ENCODE data around the gene C17orf107. TPM values are rescaled to one million over a fixed set of nuclear protein-coding genes. Genes with fewer than 3 reads are reported as not detected.

Gene C17orf107
- total RNA-seq, 2 experiments from 2014 or later: 0.76 to 0.79 TPM

DNA sequence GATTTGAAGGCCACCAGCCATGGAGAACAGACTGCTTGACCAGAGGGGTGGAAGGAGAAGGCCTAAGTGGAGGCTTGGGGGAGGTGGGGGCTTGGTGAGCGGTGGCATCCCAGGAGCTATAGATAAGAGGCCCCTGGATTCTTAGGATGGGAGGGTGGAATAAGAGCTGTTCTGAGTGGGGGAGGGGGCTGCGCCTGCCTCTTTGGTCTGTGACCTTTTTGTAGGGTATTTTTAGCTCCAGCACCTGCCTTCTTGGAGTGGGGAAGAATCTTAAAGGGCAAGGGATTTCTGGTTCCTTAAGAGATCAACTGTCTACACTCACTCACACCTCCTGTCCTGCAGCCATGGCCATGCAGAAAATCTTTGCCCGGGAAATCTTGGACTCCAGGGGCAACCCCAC lies 52.1 kb downstream of the C17orf107 start:
- H3K9me2 ChIP-seq (ENCODE audit: insufficient read depth, low read length): no peaks in the 10 kb centered on the region
- DNase-seq (ENCODE audit: low spot score): no peak
- ChIA-PET POLR2A (interaction anchor here (0.7 to 5.9 kb wide), 4 partner anchors 10 to 40 kb away, joined by 3 to 51 read pairs (median 12); partner anchors contain the start of genes RNF167, SLC25A11 and SPAG7), CTCF (ENCODE audit: unreplicated experiment) (interaction anchor here (1.2 kb wide), 1 partner anchor 16 kb away, joined by 3 read pairs; the partner anchor contains the start of gene SPAG7)
- no peak overlapping the region for H2AFZ ChIP-seq (ENCODE audit: low read length)
- peak overlapping the region; percentile 99 for H3K27ac ChIP-seq (ENCODE audit: low read depth, low read length, poor library complexity, severe bottlenecking)
- intact Hi-C loops (cut with micrococcal nuclease; ENCODE audit: unreplicated experiment): no loop called here
- H3K9me3 ChIP-seq (ENCODE audit: low read length): no peaks in the 10 kb centered on the region
- peak overlapping the region; percentile 100 for H3K4me3 ChIP-seq (ENCODE audit: low read depth, low read length, poor library complexity, severe bottlenecking)
- peaks cover 24% of the 10 kb centered on the region for H3K4me1 ChIP-seq (ENCODE audit: insufficient read depth, low read length, poor library complexity, severe bottlenecking)
- no peak for TF ChIP-seq CTCF (conservative IDR thresholded peaks at IDR 0.05; ENCODE audit: low read length)
- TF ChIP-seq EZH2phosphoT487 (IDR thresholded peaks at IDR 0.05; ENCODE audit: borderline replicate concordance, low read depth, low read length): no peak
- H3K79me2 ChIP-seq (ENCODE audit: insufficient read depth, low read depth, low read length): peaks cover 18% of the 10 kb centered on the region
- peaks cover 17% of the 10 kb centered on the region for H3K36me3 ChIP-seq (ENCODE audit: insufficient read depth, low read length)
- BruUV-seq (replicated peaks): no TSS peak
- H4K20me1 ChIP-seq (ENCODE audit: insufficient read depth, low read length): peaks cover 6% of the 10 kb centered on the region
- peak overlapping the region; percentile 93 for H3K4me2 ChIP-seq (ENCODE audit: low read length)

Other genes with a start within 250 kb of the C17orf107 start
- 28.2 and 36.8 TPM in 2 replicates for gene PELP1, start 195.4 kb upstream of the C17orf107 start, total RNA-seq (2014; rRNA removed; shearing (Covaris generic))
- gene PELP1, start 195.4 kb upstream of the C17orf107 start, total RNA-seq (2022): 104 and 113 TPM in 2 replicates
- gene ARRB2, start 188.9 kb upstream of the C17orf107 start, total RNA-seq (2014; rRNA removed; shearing (Covaris generic)): 49.8 and 56.7 TPM in 2 replicates
- gene ARRB2, start 188.9 kb upstream of the C17orf107 start, total RNA-seq (2022): 84.9 and 96.1 TPM in 2 replicates
- 35.3 and 35.9 TPM in 2 replicates for gene MED11, start 168.1 kb upstream of the C17orf107 start, total RNA-seq (2014; rRNA removed; shearing (Covaris generic))
- gene MED11, start 168.1 kb upstream of the C17orf107 start, total RNA-seq (2022): 19.0 and 19.2 TPM in 2 replicates
- gene ZMYND15, start 159.7 kb upstream of the C17orf107 start, total RNA-seq (2014; rRNA removed; shearing (Covaris generic)): not detected in 2 replicates
- not detected in 2 replicates for gene ZMYND15, start 159.7 kb upstream of the C17orf107 start, total RNA-seq (2022)
- gene CXCL16, start 159.6 kb upstream of the C17orf107 start, total RNA-seq (2014; rRNA removed; shearing (Covaris generic)): not detected in 2 replicates
- gene CXCL16, start 159.6 kb upstream of the C17orf107 start, total RNA-seq (2022): not detected in 2 replicates
- not detected in 2 replicates for gene TM4SF5, start 127.7 kb upstream of the C17orf107 start, total RNA-seq (2014; rRNA removed; shearing (Covaris generic))
- not detected in 2 replicates for gene TM4SF5, start 127.7 kb upstream of the C17orf107 start, total RNA-seq (2022)
- not detected in 2 replicates for gene VMO1, start 113.2 kb upstream of the C17orf107 start, total RNA-seq (2014; rRNA removed; shearing (Covaris generic))
- gene VMO1, start 113.2 kb upstream of the C17orf107 start, total RNA-seq (2022): 0.55 TPM in 1 of 2 replicates, not detected in the other
- gene GLTPD2, start 110.6 kb upstream of the C17orf107 start, total RNA-seq (2014; rRNA removed; shearing (Covaris generic)): not detected in 2 replicates
- not detected in 2 replicates for gene GLTPD2, start 110.6 kb upstream of the C17orf107 start, total RNA-seq (2022)
- gene PSMB6, start 103.4 kb upstream of the C17orf107 start, total RNA-seq (2014; rRNA removed; shearing (Covaris generic)): 144 and 155 TPM in 2 replicates
- gene PSMB6, start 103.4 kb upstream of the C17orf107 start, total RNA-seq (2022): 111 and 137 TPM in 2 replicates
- 6.6 and 10.2 TPM in 2 replicates for gene PLD2, start 92.4 kb upstream of the C17orf107 start, total RNA-seq (2014; rRNA removed; shearing (Covaris generic))
- 13.5 and 18.7 TPM in 2 replicates for gene PLD2, start 92.4 kb upstream of the C17orf107 start, total RNA-seq (2022)
- gene MINK1, start 66.2 kb upstream of the C17orf107 start, total RNA-seq (2014; rRNA removed; shearing (Covaris generic)): 38.3 and 40.6 TPM in 2 replicates
- gene MINK1, start 66.2 kb upstream of the C17orf107 start, total RNA-seq (2022): 61.0 and 62.5 TPM in 2 replicates
- 0.32 and 0.59 TPM in 2 replicates for gene CHRNE, start 3.6 kb downstream of the C17orf107 start, total RNA-seq (2014; rRNA removed; shearing (Covaris generic))
- gene CHRNE, start 3.6 kb downstream of the C17orf107 start, total RNA-seq (2022): 0.27 and 0.68 TPM in 2 replicates
- gene GP1BA, start 32.7 kb downstream of the C17orf107 start, total RNA-seq (2014; rRNA removed; shearing (Covaris generic)): not detected in 2 replicates
- not detected in 2 replicates for gene GP1BA, start 32.7 kb downstream of the C17orf107 start, total RNA-seq (2022)
- 59.6 and 80.6 TPM in 2 replicates for gene SLC25A11, start 40.5 kb downstream of the C17orf107 start, total RNA-seq (2014; rRNA removed; shearing (Covaris generic))
- 66.8 and 68.2 TPM in 2 replicates for gene SLC25A11, start 40.5 kb downstream of the C17orf107 start, total RNA-seq (2022)
- 31.4 and 46.5 TPM in 2 replicates for gene RNF167, start 40.7 kb downstream of the C17orf107 start, total RNA-seq (2014; rRNA removed; shearing (Covaris generic))
- 120 and 124 TPM in 2 replicates for gene RNF167, start 40.7 kb downstream of the C17orf107 start, total RNA-seq (2022)
- 1,053 and 1,272 TPM in 2 replicates for gene PFN1, start 49.0 kb downstream of the C17orf107 start, total RNA-seq (2014; rRNA removed; shearing (Covaris generic))
- 950 and 1,053 TPM in 2 replicates for gene PFN1, start 49.0 kb downstream of the C17orf107 start, total RNA-seq (2022)
- gene ENO3, start 51.6 kb downstream of the C17orf107 start, total RNA-seq (2014; rRNA removed; shearing (Covaris generic)): 14.6 and 24.6 TPM in 2 replicates
- gene ENO3, start 51.6 kb downstream of the C17orf107 start, total RNA-seq (2022): 79.4 and 80.4 TPM in 2 replicates
- 53.2 and 54.4 TPM in 2 replicates for gene SPAG7, start 68.3 kb downstream of the C17orf107 start, total RNA-seq (2014; rRNA removed; shearing (Covaris generic))
- gene SPAG7, start 68.3 kb downstream of the C17orf107 start, total RNA-seq (2022): 58.9 and 67.7 TPM in 2 replicates
- gene CAMTA2, start 88.1 kb downstream of the C17orf107 start, total RNA-seq (2014; rRNA removed; shearing (Covaris generic)): 8.7 and 9.7 TPM in 2 replicates
- 44.3 and 53.4 TPM in 2 replicates for gene CAMTA2, start 88.1 kb downstream of the C17orf107 start, total RNA-seq (2022)
- gene INCA1, start 98.0 kb downstream of the C17orf107 start, total RNA-seq (2014; rRNA removed; shearing (Covaris generic)): not detected in 2 replicates
- 0.82 and 1.2 TPM in 2 replicates for gene INCA1, start 98.0 kb downstream of the C17orf107 start, total RNA-seq (2022)
- 20.6 and 32.1 TPM in 2 replicates for gene KIF1C, start 98.4 kb downstream of the C17orf107 start, total RNA-seq (2014; rRNA removed; shearing (Covaris generic))
- gene KIF1C, start 98.4 kb downstream of the C17orf107 start, total RNA-seq (2022): 51.1 and 53.7 TPM in 2 replicates
- not detected in 2 replicates for gene SLC52A1, start 135.9 kb downstream of the C17orf107 start, total RNA-seq (2014; rRNA removed; shearing (Covaris generic))
- not detected in 2 replicates for gene SLC52A1, start 135.9 kb downstream of the C17orf107 start, total RNA-seq (2022)
- gene ZFP3, start 178.9 kb downstream of the C17orf107 start, total RNA-seq (2014; rRNA removed; shearing (Covaris generic)): 0.98 and 1.8 TPM in 2 replicates
- 0.34 and 0.65 TPM in 2 replicates for gene ZFP3, start 178.9 kb downstream of the C17orf107 start, total RNA-seq (2022)
- 28.3 and 32.0 TPM in 2 replicates for gene ZNF232, start 212.3 kb downstream of the C17orf107 start, total RNA-seq (2014; rRNA removed; shearing (Covaris generic))
- 20.8 and 21.3 TPM in 2 replicates for gene ZNF232, start 212.3 kb downstream of the C17orf107 start, total RNA-seq (2022)
- gene USP6, start 216.5 kb downstream of the C17orf107 start, total RNA-seq (2014; rRNA removed; shearing (Covaris generic)): 0.03 TPM in 1 of 2 replicates, not detected in the other
- 0.06 and 0.11 TPM in 2 replicates for gene USP6, start 216.5 kb downstream of the C17orf107 start, total RNA-seq (2022)

Data from OCI-LY7 (cell line).